Peyer's patch (tissue), 4 donors: Measurements from ENCODE around the gene MAPKBP1. TPM values are rescaled to one million over a fixed set of nuclear protein-coding genes. Genes with fewer than 3 reads are reported as not detected.

Source experiments
- DNase-seq, 3 donors: peaks; one replicate each; pipeline ENCODE4 v3.0.0-alpha.2; 2017 to 2019
- H3K27ac ChIP-seq, 4 donors: fragments of 200-600 bp; sonication (generic); one replicate each; pipeline ENCODE4 v1.5.1; 2016 to 2019
- H3K27me3 ChIP-seq, 2 donors: fragments of 200-600 bp; sonication (generic); one replicate each; pipeline ENCODE4 v1.5.1; 2019
- H3K36me3 ChIP-seq, 3 donors: fragments of 200-600 bp; sonication (generic); one replicate each; pipeline ENCODE4 v1.5.1; 2016 to 2019
- H3K4me1 ChIP-seq, 4 donors: fragments of 200-600 bp; sonication (generic); one replicate each; pipeline ENCODE4 v1.5.1; 2016 to 2019
- H3K4me3 ChIP-seq, 4 donors: fragments of 200-600 bp; sonication (generic); 1 replicate in 3 of 4; 2 replicates in 1 of 4; pipeline ENCODE4 v1.5.1; 2016 to 2019; ENCODE audit warnings: mild to moderate bottlenecking in 1 of 4
- H3K9me3 ChIP-seq, 4 donors: fragments of 200-600 bp; sonication (generic); one replicate each; pipeline ENCODE4 v1.5.1; 2016 to 2019; ENCODE audit warnings: mild to moderate bottlenecking in 1 of 4
- POLR2A ChIP-seq, 2 donors: fragments of 450-650 bp; IDR thresholded peaks; one replicate each; pipeline ENCODE4 v1.5.1; 2017; ENCODE audit warnings: antibody characterized with exemption in 2 of 2, mild to moderate bottlenecking in 2 of 2, moderate library complexity in 2 of 2
- total RNA-seq, 4 donors: library from RNA; depleted of rRNA; stranded (reverse); fragments of >200 nt; gene quantifications; one replicate each; pipeline ENCODE4 v1.1.0, GENCODE V29; 2016
- TF ChIP-seq, protein P1 (sequence below), 6 experiments: fragments of 450-650 bp in 4 of 6; fragments of 200-600 bp in 2 of 6; sonication (generic) in 1 of 6; IDR thresholded peaks; one replicate each; pipeline ENCODE4 v1.5.1; 2017 to 2019; ENCODE audit warnings: antibody characterized with exemption in 6 of 6, mild to moderate bottlenecking in 3 of 6, moderate library complexity in 1 of 6

The MAPKBP1 gene
- total RNA-seq, 4 donors from 2014 or later, result 29.7 to 69.8 (median 48.7) TPM

DNA sequence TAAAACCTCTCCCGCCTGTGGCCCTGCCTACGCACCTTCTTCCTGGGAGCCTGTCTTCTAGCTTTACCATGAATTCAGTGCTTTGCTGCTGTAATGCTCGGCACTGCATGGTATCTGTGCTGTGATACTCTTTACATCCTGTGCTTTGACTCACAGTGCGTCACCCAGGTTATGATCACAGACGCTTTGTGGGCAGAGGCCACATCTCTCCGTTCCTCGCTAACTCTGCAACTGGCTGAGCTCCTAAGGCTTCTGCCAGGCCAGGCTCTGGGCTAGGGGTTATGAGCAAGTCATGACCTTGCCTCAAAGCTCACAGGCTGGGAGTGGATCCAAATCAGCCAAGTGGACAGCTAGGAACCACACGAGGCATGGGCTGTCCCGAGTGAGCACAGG is 96.4 kb downstream of the MAPKBP1 start:
- H3K27me3 ChIP-seq, result no peaks in the 10 kb centered on the region
- no peaks in the 10 kb centered on the region for H3K36me3 ChIP-seq
- H3K4me3 ChIP-seq, result no peak overlapping the region
- no peak for DNase-seq
- H3K4me1 ChIP-seq, result no peaks in the 10 kb centered on the region
- no peaks in the 10 kb centered on the region for H3K9me3 ChIP-seq
- H3K27ac ChIP-seq, result no peak overlapping the region
- TF ChIP-seq, protein P1, sequence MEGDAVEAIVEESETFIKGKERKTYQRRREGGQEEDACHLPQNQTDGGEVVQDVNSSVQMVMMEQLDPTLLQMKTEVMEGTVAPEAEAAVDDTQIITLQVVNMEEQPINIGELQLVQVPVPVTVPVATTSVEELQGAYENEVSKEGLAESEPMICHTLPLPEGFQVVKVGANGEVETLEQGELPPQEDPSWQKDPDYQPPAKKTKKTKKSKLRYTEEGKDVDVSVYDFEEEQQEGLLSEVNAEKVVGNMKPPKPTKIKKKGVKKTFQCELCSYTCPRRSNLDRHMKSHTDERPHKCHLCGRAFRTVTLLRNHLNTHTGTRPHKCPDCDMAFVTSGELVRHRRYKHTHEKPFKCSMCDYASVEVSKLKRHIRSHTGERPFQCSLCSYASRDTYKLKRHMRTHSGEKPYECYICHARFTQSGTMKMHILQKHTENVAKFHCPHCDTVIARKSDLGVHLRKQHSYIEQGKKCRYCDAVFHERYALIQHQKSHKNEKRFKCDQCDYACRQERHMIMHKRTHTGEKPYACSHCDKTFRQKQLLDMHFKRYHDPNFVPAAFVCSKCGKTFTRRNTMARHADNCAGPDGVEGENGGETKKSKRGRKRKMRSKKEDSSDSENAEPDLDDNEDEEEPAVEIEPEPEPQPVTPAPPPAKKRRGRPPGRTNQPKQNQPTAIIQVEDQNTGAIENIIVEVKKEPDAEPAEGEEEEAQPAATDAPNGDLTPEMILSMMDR (IDR thresholded peaks at IDR 0.05), result no peak
- TF ChIP-seq POLR2A (IDR thresholded peaks at IDR 0.05), result no peak

DNA sequence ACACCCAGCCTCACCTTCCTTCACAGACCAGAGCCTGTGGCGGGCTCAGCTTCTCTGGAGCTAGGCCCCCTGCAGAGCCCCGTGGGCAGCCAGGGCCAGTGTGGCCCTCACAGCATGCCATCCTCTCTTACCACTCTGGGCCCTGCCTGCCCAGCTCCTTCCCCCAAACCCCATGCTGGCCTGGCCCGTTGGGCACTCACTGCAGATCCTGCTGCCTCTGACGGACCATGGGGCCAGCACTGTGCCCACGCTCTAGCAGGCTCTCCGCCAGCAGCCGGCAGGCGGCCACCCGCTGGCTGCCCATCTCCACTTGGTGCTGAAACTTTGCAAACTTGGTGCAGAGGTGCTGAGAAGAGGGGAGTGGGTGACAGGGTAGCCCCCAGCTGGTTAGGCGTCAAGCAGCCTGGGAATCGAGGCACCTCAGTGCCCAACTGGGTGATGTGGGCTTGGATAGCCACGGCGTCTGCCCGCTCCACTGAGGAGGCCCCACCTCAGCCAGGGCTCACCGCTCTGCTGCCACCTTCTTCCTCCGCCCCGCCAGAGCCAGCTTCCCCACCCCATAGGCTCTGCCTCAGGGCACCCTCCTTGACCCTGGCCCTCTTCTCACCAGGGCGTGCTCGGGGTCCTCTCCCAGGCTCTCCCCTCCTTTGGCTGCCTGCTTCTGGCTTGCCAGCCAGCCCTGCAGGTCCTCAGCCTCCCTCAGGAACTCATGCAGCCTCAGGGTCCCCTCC is 97.1 kb downstream of the MAPKBP1 start:
- Histone ChIP-seq H3K36me3 (no peaks in the 10 kb centered on the region), H3K27ac (no peak overlapping the region), H3K9me3 (no peaks in the 10 kb centered on the region), H3K4me3 (no peak overlapping the region), H3K27me3 (no peaks in the 10 kb centered on the region), H3K4me1 (no peaks in the 10 kb centered on the region)
- TF ChIP-seq POLR2A (IDR thresholded peaks at IDR 0.05), result no peak
- TF ChIP-seq, protein P1 (IDR thresholded peaks at IDR 0.05), result no peak
- DNase-seq, result no peak

DNA sequence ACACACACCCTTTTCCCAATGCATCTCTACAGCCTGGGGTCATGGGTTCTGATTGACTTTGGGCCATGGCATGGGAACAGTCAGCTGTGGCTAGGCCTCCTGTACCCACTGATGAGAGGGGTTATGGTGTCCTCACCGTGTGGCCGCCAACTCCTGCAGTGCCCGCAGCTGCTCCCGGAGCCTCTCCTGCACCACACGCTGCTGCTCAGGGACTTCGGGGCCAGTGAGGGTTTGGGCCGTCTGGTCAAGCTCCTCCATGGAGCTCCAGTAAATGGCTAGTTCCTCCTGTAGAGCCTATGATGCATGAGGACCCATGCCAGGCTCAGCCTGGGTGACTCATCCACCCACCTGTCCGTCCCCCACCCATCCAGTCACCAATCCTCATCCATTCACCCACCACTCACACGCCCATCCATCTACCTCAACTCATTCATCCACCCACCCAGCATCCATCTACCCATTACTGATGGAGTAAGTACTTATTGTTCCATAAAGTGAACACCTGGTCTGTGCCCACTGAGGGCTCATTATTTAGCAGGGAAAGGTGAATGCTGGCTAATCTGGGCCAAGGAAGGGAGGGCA is 98.0 kb downstream of the MAPKBP1 start:
- TF ChIP-seq, protein P1 (IDR thresholded peaks at IDR 0.05), result no peak
- H3K36me3 ChIP-seq, result no peaks in the 10 kb centered on the region
- no peak for DNase-seq
- H3K27me3 ChIP-seq, result no peaks in the 10 kb centered on the region
- no peaks in the 10 kb centered on the region for H3K9me3 ChIP-seq
- no peak overlapping the region for H3K4me3 ChIP-seq
- H3K4me1 ChIP-seq, result no peaks in the 10 kb centered on the region
- no peak overlapping the region for H3K27ac ChIP-seq

DNA sequence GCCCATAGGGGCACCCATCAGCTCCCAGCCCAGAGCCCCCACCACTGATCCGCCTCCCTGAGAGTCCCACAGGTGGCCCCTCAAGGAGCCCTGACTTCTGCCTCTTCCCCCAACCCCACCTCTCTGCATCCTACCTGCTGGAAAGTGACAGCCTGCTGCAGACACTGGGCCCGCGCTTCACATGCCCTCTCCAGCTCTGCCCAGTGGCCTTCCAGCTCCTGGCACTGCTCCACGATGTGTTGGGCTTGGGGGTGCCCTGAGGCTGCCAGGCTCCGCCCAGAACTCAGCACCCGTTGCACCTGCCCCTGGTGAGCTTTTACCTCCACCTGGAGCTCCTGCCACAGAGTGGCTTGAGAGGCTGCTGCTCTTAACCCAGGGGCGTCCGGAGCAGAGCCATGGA is 99.4 kb downstream of the MAPKBP1 start:
- H3K27me3 ChIP-seq, result no peaks in the 10 kb centered on the region
- H3K4me3 ChIP-seq, result no peak overlapping the region
- TF ChIP-seq POLR2A (IDR thresholded peaks at IDR 0.05), result no peak
- TF ChIP-seq, protein P1 (IDR thresholded peaks at IDR 0.05), result no peak
- no peak overlapping the region for H3K27ac ChIP-seq
- H3K4me1 ChIP-seq, result no peaks in the 10 kb centered on the region
- no peak for DNase-seq
- no peaks in the 10 kb centered on the region for H3K9me3 ChIP-seq
- no peaks in the 10 kb centered on the region for H3K36me3 ChIP-seq

DNA sequence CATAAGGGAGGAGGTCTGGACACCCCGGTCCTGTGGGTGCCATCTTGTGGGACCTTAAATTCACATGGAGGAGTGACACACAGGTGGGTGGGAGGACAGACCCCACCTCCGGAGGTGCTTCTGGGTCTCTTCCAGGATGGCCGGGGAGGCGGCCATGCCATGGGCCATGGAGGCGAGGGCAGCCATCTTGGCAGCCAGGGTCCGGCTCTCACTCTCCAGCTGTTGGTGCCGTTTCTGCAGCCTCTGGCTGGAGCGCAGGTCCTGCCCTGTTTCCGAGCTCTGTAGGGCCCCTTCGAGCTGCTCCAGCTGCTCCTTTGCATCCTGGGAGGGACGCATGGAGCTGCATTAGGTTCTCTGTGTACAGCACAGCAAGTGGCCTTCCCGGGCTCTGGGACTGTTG is 100.5 kb downstream of the MAPKBP1 start:
- Histone ChIP-seq H3K36me3 (no peaks in the 10 kb centered on the region), H3K9me3 (no peaks in the 10 kb centered on the region), H3K4me3 (no peak overlapping the region), H3K27ac (no peak overlapping the region), H3K4me1 (no peaks in the 10 kb centered on the region), H3K27me3 (no peaks in the 10 kb centered on the region)
- TF ChIP-seq POLR2A (IDR thresholded peaks at IDR 0.05), result no peak
- TF ChIP-seq, protein P1 (IDR thresholded peaks at IDR 0.05), result no peak
- no peak for DNase-seq
